Natural killer cell treated with Interleukin-12 subunit alpha and Interleukin-12 subunit beta and Interleukin-15 and Interleukin-18, amount 100 ng/mL, for 72 hours (primary cell): ENCODE measurements around the gene SEMA5B. TPM values are rescaled to one million over a fixed set of nuclear protein-coding genes. Genes with fewer than 3 reads are reported as not detected.

Experiments used
- ATAC-seq, 2 donors: fragments of 150-1000 bp; cut with Tn5 transposase in 1 of 2; sonication (Bioruptor Pico), chemical (Tn5 transposase) in 1 of 2; 2 replicates each; pipeline ENCODE4 v1.10.0; 2021
- DNase-seq: peaks from one replicate; pipeline ENCODE4 v3.0.0; 2022; ENCODE audit warnings: low spot score
- H3K27ac Mint-ChIP-seq, 2 donors: 1 replicate in 1 of 2; 2 replicates in 1 of 2; pipeline ENCODE4 v1.8.0; 2022; ENCODE audit warnings: mixed read lengths in 2 of 2, mild to moderate bottlenecking in 1 of 2, moderate library complexity in 1 of 2
- H3K27me3 Mint-ChIP-seq, 2 donors: 1 replicate in 1 of 2; 2 replicates in 1 of 2; pipeline ENCODE4 v1.8.0; 2022; ENCODE audit warnings: mixed read lengths in 2 of 2
- H3K36me3 Mint-ChIP-seq: one replicate; pipeline ENCODE4 v1.8.0; 2022; ENCODE audit warnings: mixed read lengths
- H3K4me1 Mint-ChIP-seq, 2 donors: 1 replicate in 1 of 2; 2 replicates in 1 of 2; pipeline ENCODE4 v1.8.0; 2022; ENCODE audit warnings: low read depth in 2 of 2, mixed read lengths in 2 of 2, mild to moderate bottlenecking in 1 of 2
- H3K4me3 Mint-ChIP-seq: one replicate; pipeline ENCODE4 v1.8.0; 2022; ENCODE audit warnings: mixed read lengths
- H3K9me3 Mint-ChIP-seq: 2 replicates; pipeline ENCODE4 v1.8.0; 2022; ENCODE audit warnings: mixed read lengths
- total RNA-seq, 2 donors: library from RNA; stranded (reverse); gene quantifications; one replicate each; pipeline ENCODE4 v1.2.3, GENCODE V29; 2022

SEMA5B gene
- total RNA-seq, 2 donors from 2014 or later, result not detected

DNA sequence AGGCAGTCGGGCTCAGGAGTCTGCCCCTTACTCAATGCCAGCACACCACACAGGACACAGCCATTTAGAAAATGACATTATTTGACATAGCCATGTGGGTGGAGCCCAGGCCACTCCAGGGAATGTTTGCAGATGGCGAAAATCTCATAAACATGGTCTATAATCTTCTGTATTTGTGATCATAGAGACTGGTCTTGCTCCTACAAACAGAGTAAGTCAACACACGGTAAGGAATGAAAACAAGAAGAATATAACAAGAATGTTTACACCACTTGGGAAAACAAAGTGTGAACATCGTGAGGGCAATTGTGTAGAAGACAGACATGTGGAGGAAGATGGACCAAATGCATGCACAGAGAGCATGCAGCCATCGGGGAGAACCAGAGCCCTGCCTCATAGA is 68.2 kb downstream of the SEMA5B start:
- no peak for ATAC-seq
- no peaks in the 10 kb centered on the region for H3K4me1 Mint-ChIP-seq
- no peak overlapping the region for H3K4me3 Mint-ChIP-seq

DNA sequence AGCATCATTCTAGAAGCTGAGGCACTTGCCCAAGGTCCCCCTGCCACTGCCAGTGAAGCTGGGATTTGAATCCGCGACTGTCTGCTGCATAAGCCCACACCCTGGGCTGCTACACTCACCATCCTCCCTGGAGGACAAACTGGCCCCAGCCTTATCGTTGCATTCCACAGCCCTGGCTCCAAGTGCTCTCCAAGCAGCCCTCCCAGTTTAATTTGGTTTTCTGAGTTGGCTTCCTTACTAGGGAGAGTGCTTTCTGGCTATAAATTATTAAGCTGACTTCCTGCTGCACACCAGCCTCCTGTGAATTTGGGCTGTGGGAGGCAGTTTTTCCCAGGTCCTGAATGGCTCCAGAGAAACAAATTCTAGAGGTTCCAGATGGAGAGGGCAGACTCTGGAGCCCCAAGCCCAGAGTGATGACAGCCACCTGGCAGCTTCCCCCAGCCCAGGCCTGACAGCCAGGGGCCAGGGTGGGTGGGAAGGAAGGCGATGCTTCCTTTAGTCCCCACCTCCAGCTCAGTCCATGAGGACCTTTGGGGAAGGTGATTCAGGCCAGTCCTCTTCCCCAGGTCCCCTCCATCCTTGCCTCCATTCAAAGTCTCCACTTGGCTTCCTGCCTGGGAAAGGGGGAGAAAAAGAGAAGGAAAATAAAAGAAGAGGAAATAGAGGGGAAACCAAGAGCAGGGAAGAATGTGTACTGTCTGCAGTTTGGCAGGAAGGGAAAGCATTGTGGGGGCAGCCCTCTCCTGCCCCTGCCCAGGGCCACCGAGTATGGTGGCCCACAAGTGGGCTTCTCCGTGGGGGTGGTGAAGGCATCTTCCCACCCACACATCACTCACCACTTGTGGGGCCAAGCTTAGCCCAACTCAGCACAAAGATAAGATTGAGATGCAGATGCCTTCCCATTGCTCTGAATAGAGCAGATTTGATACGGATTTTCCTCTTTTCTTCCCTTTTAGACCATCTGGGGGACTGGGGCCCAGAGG is 69.6 kb downstream of the SEMA5B start:
- Mint-ChIP-seq H3K4me1 (no peaks in the 10 kb centered on the region), H3K27ac (no peak overlapping the region), H3K4me3 (no peak overlapping the region), H3K27me3 (peaks cover 20 to 23% of the 10 kb centered on the region in 2 donors), H3K36me3 (no peaks in the 10 kb centered on the region), H3K9me3 (no peaks in the 10 kb centered on the region)
- DNase-seq, result no peak
- no peak for ATAC-seq

More for the DNA sequence above, 68.2 kb downstream of the SEMA5B start:
- Mint-ChIP-seq H3K27me3 (peaks cover 23 to 27% of the 10 kb centered on the region in 2 donors), H3K9me3 (no peaks in the 10 kb centered on the region), H3K27ac (no peak overlapping the region), H3K36me3 (no peaks in the 10 kb centered on the region)
- DNase-seq, result no peak

- Mint-ChIP-seq H3K27ac (no peak overlapping the region), H3K9me3 (no peaks in the 10 kb centered on the region), H3K4me1 (no peaks in the 10 kb centered on the region), H3K36me3 (no peaks in the 10 kb centered on the region), H3K4me3 (no peak overlapping the region), H3K27me3 (peaks cover 18 to 20% of the 10 kb centered on the region in 2 donors)
- DNase-seq, result no peak
- ATAC-seq, result no peak
Measured at GRCh38 chr3:122956693-122957455, 70.7 kb downstream of the SEMA5B start.

DNA sequence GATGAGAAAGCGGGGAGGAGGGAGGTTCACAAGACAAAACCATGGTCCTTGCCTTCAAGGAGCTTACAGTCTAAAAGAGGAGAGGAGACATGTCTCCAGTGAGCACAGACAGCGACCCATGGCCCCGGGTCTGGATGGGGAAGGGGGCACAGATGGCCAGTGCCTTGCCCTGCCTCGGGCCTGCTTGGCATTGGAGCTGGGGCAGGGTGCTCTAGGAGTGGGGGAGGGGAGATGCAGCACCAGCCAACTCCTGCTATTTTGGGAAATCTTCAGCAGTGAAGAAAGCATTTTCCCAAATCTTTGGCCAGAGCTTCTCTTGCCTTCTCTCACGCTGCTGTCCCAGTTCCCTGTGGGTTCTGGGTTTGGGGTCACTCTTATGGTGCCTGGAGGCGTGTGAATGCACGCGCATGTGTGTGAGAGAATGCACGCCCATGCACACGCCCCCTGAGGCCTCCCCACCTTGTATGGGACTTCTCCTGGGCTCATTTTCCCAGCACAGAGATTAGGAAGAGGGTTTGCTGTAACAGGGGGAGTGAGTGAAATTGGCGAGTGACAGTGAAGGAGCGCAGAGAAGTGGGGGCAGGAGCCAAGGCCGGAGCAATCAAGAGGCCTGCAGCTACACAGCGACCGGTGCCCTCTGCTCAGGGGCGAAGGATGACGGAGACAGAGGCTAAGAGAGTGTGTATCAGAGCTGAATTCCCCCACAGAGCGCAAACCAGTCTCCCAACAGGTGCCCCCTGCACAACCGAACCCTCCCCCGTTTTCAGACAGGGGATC is 71.5 kb downstream of the SEMA5B start:
- Mint-ChIP-seq H3K36me3 (no peaks in the 10 kb centered on the region), H3K27me3 (peaks cover 18 to 20% of the 10 kb centered on the region in 2 donors), H3K4me3 (no peak overlapping the region), H3K27ac (no peak overlapping the region), H3K4me1 (no peaks in the 10 kb centered on the region), H3K9me3 (no peaks in the 10 kb centered on the region)
- DNase-seq (no peak), ATAC-seq (no peak)

DNA sequence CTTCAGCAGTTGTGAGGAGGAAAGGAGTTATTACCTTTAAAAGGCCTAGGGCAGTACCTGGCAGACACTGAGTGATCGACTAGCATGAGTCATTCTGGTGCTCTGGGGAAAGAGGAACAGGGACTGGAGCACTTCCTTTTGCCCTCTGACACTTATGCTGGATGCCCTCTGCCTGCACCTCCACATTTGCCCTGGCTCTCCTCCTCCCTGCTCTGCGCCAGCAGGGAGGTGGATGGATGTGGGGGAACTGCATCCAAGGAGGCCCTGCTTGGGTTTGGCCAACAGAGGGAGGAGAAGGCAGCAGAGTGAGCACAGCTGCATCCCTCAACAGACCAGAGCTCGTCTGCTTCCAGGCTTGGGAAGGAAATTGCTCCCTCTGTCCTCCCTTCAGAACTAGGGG is 75.0 kb downstream of the SEMA5B start:
- no peak for ATAC-seq
- Mint-ChIP-seq H3K36me3 (no peaks in the 10 kb centered on the region), H3K27ac (no peak overlapping the region), H3K27me3 (peaks cover 7 to 13% of the 10 kb centered on the region in 2 donors), H3K4me1 (no peaks in the 10 kb centered on the region), H3K4me3 (no peak overlapping the region), H3K9me3 (no peaks in the 10 kb centered on the region)
- DNase-seq, result no peak

- ATAC-seq (no peak), DNase-seq (no peak)
- H3K27ac Mint-ChIP-seq, result no peak overlapping the region
- H3K36me3 Mint-ChIP-seq, result no peaks in the 10 kb centered on the region
- peaks cover 6 to 8% of the 10 kb centered on the region in 2 donors for H3K4me1 Mint-ChIP-seq
- H3K4me3 Mint-ChIP-seq, result no peak overlapping the region
- H3K27me3 Mint-ChIP-seq, result peaks cover 16 to 23% of the 10 kb centered on the region in 2 donors
- no peaks in the 10 kb centered on the region for H3K9me3 Mint-ChIP-seq
Measured at GRCh38 chr3:122948408-122948807, 79.2 kb downstream of the SEMA5B start.

GRCh38 chr3:122947738-122948137 is 79.8 kb downstream of the SEMA5B start:
- peaks cover 16 to 23% of the 10 kb centered on the region in 2 donors for H3K27me3 Mint-ChIP-seq
- no peak overlapping the region for H3K4me3 Mint-ChIP-seq
- ATAC-seq (no peak), DNase-seq (no peak)
- H3K9me3 Mint-ChIP-seq, result no peaks in the 10 kb centered on the region
- H3K27ac Mint-ChIP-seq, result no peak overlapping the region
- no peaks in the 10 kb centered on the region for H3K36me3 Mint-ChIP-seq
- H3K4me1 Mint-ChIP-seq, result peaks cover 6 to 8% of the 10 kb centered on the region in 2 donors

DNA sequence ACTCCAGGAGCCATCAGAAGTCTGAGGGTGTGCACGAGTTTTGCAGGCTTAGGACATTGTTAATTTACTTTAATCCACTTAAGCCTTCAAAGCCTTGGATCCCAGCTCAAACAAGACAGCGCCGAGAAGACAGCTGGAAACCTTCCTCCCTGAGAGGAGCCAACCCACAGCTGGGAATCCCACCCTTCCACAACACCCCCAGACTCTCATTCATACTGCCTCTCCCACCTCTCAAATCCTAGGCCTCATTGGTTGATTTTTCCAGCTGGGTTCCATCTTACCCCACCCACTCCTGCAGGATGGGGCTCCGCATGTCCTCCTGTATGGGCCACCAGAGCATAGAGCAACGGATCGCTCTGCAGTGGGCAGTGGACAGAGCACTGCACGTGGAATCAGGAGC is 80.4 kb downstream of the SEMA5B start:
- Mint-ChIP-seq H3K9me3 (no peaks in the 10 kb centered on the region), H3K36me3 (no peaks in the 10 kb centered on the region), H3K27ac (no peak overlapping the region), H3K27me3 (peaks cover 16 to 23% of the 10 kb centered on the region in 2 donors), H3K4me3 (no peak overlapping the region), H3K4me1 (peaks cover 6 to 8% of the 10 kb centered on the region in 2 donors)
- ATAC-seq, result no peak
- DNase-seq, result no peak

DNA sequence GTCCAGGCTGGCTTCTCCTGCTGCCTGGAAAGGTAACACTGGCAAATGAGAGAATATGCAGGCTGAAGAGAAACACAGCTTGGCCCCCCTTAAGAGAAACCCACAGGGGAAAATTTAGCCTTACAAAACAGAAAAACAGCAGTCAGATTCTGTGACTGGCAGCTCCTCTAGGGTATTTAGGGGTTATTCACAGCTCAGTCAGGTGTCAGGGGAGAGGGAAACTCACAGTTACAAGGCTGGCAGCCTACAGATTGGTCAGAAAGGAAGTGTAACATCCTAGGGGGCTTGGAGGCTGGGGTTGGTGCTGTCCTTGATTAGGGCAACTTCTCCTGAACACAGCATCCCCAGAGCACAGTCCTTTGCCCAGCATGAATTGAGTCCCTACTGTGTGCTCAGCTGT is 81.4 kb downstream of the SEMA5B start:
- Mint-ChIP-seq H3K4me3 (no peak overlapping the region), H3K27ac (no peak overlapping the region), H3K4me1 (peaks cover 10 to 12% of the 10 kb centered on the region in 2 donors), H3K9me3 (no peaks in the 10 kb centered on the region), H3K27me3 (peaks cover 16 to 23% of the 10 kb centered on the region in 2 donors), H3K36me3 (no peaks in the 10 kb centered on the region)
- ATAC-seq (no peak), DNase-seq (no peak)

DNA sequence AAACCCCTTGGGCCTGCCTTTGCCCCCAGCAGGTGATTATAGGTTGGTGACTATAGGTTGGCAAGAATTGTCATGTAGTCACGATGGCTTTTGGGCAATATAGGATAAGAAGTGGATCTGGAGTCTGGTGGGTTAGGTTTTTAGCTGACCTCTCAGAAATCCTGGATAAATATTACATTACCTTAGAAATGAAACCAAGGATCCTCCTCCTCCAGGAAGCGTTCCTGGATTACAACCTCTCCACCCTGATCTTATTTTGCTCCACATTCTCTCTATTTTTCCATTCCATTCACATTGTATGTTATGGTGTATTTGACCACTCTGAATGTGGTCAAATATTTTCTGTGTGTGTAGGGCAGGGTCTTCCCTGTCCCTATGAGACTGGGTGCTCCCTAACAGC is 82.3 kb downstream of the SEMA5B start:
- no peak for DNase-seq
- ATAC-seq, result no peak
- H3K27me3 Mint-ChIP-seq, result peaks cover 18 to 23% of the 10 kb centered on the region in 2 donors
- H3K4me1 Mint-ChIP-seq, result peaks cover 15 to 19% of the 10 kb centered on the region in 2 donors
- no peak overlapping the region for H3K27ac Mint-ChIP-seq
- H3K4me3 Mint-ChIP-seq, result no peak overlapping the region
- H3K36me3 Mint-ChIP-seq, result no peaks in the 10 kb centered on the region
- H3K9me3 Mint-ChIP-seq, result no peaks in the 10 kb centered on the region

GRCh38 chr3:122944671-122945161 is 82.8 kb downstream of the SEMA5B start:
- Mint-ChIP-seq H3K36me3 (no peaks in the 10 kb centered on the region), H3K4me3 (no peak overlapping the region), H3K9me3 (no peaks in the 10 kb centered on the region), H3K27me3 (peaks cover 21 to 23% of the 10 kb centered on the region in 2 donors), H3K27ac (no peak overlapping the region), H3K4me1 (peaks cover 19% of the 10 kb centered on the region in 2 donors)
- DNase-seq, result no peak
- no peak for ATAC-seq

DNA sequence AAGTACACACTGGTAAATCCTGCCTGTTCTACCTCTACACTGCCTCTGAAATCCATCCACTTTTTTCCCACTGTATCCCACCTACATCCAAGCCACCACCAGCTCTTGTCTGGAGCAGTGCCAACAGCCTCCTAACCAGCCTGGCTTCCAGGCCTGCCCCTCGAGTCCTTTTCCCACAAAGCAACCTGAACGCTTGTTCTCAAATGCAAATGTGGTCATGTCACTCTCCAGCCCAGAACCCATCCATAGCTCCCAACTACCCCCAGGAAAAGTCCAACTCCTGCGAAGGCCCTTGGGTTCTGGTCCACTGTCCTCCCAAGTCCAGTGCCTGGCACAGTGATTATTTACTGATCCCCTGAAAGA is 83.8 kb downstream of the SEMA5B start:
- Mint-ChIP-seq H3K27ac (no peak overlapping the region), H3K4me3 (no peak overlapping the region), H3K36me3 (no peaks in the 10 kb centered on the region), H3K9me3 (no peaks in the 10 kb centered on the region), H3K27me3 (peaks cover 21 to 23% of the 10 kb centered on the region in 2 donors), H3K4me1 (peaks cover 19% of the 10 kb centered on the region in 2 donors)
- DNase-seq (no peak), ATAC-seq (no peak)
